Measurements from ENCODE around the gene ZNF333. TPM values are rescaled to one million over a fixed set of nuclear protein-coding genes. Genes with fewer than 3 reads are reported as not detected.

ZNF333 gene
- total RNA-seq, 1 experiment from 2014 or later = 6.0 TPM

GRCh38 chr19:14722127-14722526, 32.3 kb downstream of the ZNF333 start:
- Histone ChIP-seq H3T11ph (ENCODE audit: low read length) (no peak overlapping the region), H4K5ac (ENCODE audit: insufficient read length, low read depth, low read length) (no peak overlapping the region), H2AK5ac (ENCODE audit: insufficient read length, low read length) (no peak overlapping the region), H2BK20ac (ENCODE audit: low read depth, low read length, poor library complexity, severe bottlenecking) (no peak overlapping the region), H2BK120ac (ENCODE audit: low read depth, low read length, poor library complexity, severe bottlenecking) (no peak overlapping the region), H3K79me2 (ENCODE audit: insufficient read depth, low read length) (no peaks in the 10 kb centered on the region), H3K9ac (ENCODE audit: extremely low read depth, insufficient read length, low read length) (no peak overlapping the region), H4K8ac (replicated peaks; ENCODE audit: insufficient read length, low read depth, low read length) (no peak overlapping the region), H3K27me3 (ENCODE audit: insufficient read depth, low read length) (no peaks in the 10 kb centered on the region), H3K27ac (ENCODE audit: insufficient read length, low read depth, low read length) (no peak overlapping the region), H2AFZ (ENCODE audit: low read length) (no peak overlapping the region), H4K91ac (ENCODE audit: insufficient read length, low read depth, low read length) (no peak overlapping the region), H4K20me1 (ENCODE audit: control insufficient read depth, insufficient read depth, insufficient read length) (no peaks in the 10 kb centered on the region), H2BK15ac (ENCODE audit: low read depth, low read length) (no peak overlapping the region), H3K23ac (ENCODE audit: insufficient read length, low read depth, low read length) (no peak overlapping the region), H3K4me2 (ENCODE audit: insufficient read depth, insufficient read length, low read length) (no peak overlapping the region), H3K23me2 (ENCODE audit: insufficient read length, low read depth, low read length, poor library complexity, severe bottlenecking) (no peaks in the 10 kb centered on the region), H2BK5ac (ENCODE audit: insufficient read length, low read length) (no peak overlapping the region), H3K18ac (ENCODE audit: insufficient read length, low read depth, low read length) (no peak overlapping the region), H3K9me3 (ENCODE audit: control insufficient read depth, low read depth, low read length) (peaks cover 47% of the 10 kb centered on the region), H3K79me1 (ENCODE audit: insufficient read depth, low read depth, low read length, poor library complexity, severe bottlenecking) (no peaks in the 10 kb centered on the region), H3K4me1 (ENCODE audit: insufficient read depth, low read length) (no peaks in the 10 kb centered on the region), H3K56ac (ENCODE audit: insufficient read length, low read depth, low read length) (no peak overlapping the region), H3K4ac (ENCODE audit: low read depth, low read length) (no peak overlapping the region), H2BK12ac (ENCODE audit: insufficient read length, low read depth, low read length) (no peak overlapping the region), H3K14ac (ENCODE audit: insufficient read depth, low read length) (no peak overlapping the region)
- Mint-ChIP-seq H3K4me3 (no peak overlapping the region), H3K9me3 (peaks cover 83 to 94% of the 10 kb centered on the region in 2 experiments), H3K4me1 (no peaks in the 10 kb centered on the region), H3K36me3 (ENCODE audit: insufficient read depth in 1 of 3, low read depth in 3 of 3) (peaks cover 41 to 67% (median 45%) of the 10 kb centered on the region in 3 experiments), H3K27me3 (ENCODE audit: low read depth) (peaks cover 2% of the 10 kb centered on the region), H3K27ac (no peak overlapping the region)
- no CpG with 5 or more reads among the region's 2 CpGs for WGBS (ENCODE audit: extremely low coverage, insufficient read length, low lambda C conversion rate)
- TF ChIP-seq CTCF (conservative IDR thresholded peaks at IDR 0.05) = no peak
- no peak for DNase-seq
